SH-SY5Y (cell line): ENCODE results near the gene WIF1.

Source experiments
- GATA2 ChIP-seq: IDR thresholded peaks from 2 replicates; pipeline ENCODE4 v1.6.1; 2011; ENCODE audit warnings: mild to moderate bottlenecking, low read depth, low read length
- GATA3 ChIP-seq: IDR thresholded peaks from 2 replicates; pipeline ENCODE4 v1.6.1; 2011; ENCODE audit warnings: low read depth, mild to moderate bottlenecking, low read length, moderate library complexity

DNA sequence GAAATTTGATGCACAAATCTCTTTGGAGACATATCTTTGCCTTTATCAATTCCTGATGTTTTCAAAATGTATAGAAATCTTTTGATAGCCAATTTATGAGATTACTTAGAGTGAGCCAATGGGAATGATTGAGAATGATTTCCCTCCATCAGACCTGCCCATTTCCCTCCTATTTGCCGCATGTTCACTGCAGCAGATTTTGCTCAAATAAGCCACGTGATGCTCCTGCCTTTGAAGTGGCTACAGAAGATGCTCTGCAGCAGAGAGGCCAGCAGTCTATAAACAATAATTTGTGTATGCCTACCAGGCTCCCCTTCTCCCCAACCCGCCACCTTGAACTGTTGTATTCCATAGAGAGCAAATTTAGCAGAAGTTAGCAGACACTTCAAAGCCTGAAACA is 21.9 kb downstream of the WIF1 start:
- TF ChIP-seq GATA3 = no peak
- no peak for TF ChIP-seq GATA2
